NT2/D1 (cell line): ENCODE data around the gene UGT8.

Experiments used
- SUZ12 ChIP-seq: IDR thresholded peaks from 2 replicates; pipeline ENCODE4 v1.6.1; 2011; ENCODE audit not compliant: insufficient read length, insufficient read depth; ENCODE audit errors: extremely low read depth
- YY1 ChIP-seq: IDR thresholded peaks from 2 replicates; pipeline ENCODE4 v1.6.1; 2011; ENCODE audit not compliant: insufficient read length, insufficient read depth
- ZNF274 ChIP-seq: IDR thresholded peaks from 2 replicates; pipeline ENCODE4 v1.6.1; 2011; ENCODE audit warnings: mild to moderate bottlenecking, low read depth, low read length

DNA sequence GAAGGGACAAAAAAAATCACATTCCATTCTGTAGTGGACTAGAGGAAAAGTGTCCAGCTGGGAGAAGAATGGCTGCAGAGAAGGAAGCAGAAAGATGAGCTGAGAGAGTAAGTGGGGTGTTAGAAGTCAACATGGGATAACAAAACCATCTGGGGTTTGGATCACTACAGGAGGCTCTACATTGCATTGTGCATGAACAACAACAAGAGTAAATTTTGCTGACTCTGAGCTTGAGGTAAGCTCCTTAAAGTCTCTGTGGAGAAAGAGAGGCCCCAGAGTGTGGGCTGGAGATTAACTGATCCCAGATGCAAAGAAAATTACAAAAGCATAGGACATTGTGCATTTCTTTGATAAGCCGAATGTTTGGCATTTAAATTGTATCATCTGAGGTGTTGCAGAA lies 128.9 kb downstream of the UGT8 start:
- TF ChIP-seq SUZ12 (no peak), ZNF274 (no peak), YY1 (no peak)
